CD4-positive, CD25-positive, alpha-beta regulatory T cell (primary cell): ENCODE measurements around the gene MFAP2. TPM values are rescaled to one million over a fixed set of nuclear protein-coding genes. Genes with fewer than 3 reads are reported as not detected.

ENCODE experiments used
- ATAC-seq, 2 donors: fragments of 150-1000 bp; cut with Tn5 transposase; one replicate each; pipeline ENCODE4 v1.10.0; 2021; ENCODE audit warnings: low read depth in 2 of 2, moderate number of reproducible peaks in 2 of 2, moderate library complexity in 1 of 2
- DNase-seq, 3 donors: peaks; one replicate each; pipeline versions ENCODE4 v3.0.0 to v3.0.0-alpha.2; 2012 to 2022; ENCODE audit warnings: mixed read lengths in 1 of 3
- H3K27ac ChIP-seq: one replicate; pipeline ENCODE4 v1.7.0; 2013; ENCODE audit warnings: mild to moderate bottlenecking, low read length; ENCODE audit not compliant: insufficient read depth, poor library complexity, severe bottlenecking
- H3K27me3 ChIP-seq: one replicate; pipeline ENCODE4 v1.7.0; 2013; ENCODE audit warnings: low read length; ENCODE audit not compliant: control insufficient read depth, insufficient read depth
- H3K36me3 ChIP-seq: one replicate; pipeline ENCODE4 v1.7.0; 2013; ENCODE audit warnings: mild to moderate bottlenecking, low read length, moderate library complexity; ENCODE audit not compliant: control insufficient read depth, insufficient read depth
- H3K4me1 ChIP-seq: 2 replicates; pipeline ENCODE4 v1.7.0; 2013; ENCODE audit warnings: mild to moderate bottlenecking, low read length; ENCODE audit not compliant: insufficient read depth, control insufficient read depth, poor library complexity, severe bottlenecking
- H3K4me3 ChIP-seq: one replicate; pipeline ENCODE4 v1.7.0; 2013; ENCODE audit warnings: low read depth, mild to moderate bottlenecking, low read length, moderate library complexity
- H3K9me3 ChIP-seq, 2 experiments: 1 replicate in 1 of 2; 2 replicates in 1 of 2; pipeline ENCODE4 v1.7.0; 2013; ENCODE audit warnings: low read length in 2 of 2, mild to moderate bottlenecking in 1 of 2, moderate library complexity in 1 of 2; ENCODE audit not compliant: control insufficient read depth in 2 of 2
- H3K27ac Mint-ChIP-seq, 3 donors: one replicate each; pipeline ENCODE4 v1.8.0; 2020 to 2022; ENCODE audit warnings: mild to moderate bottlenecking in 3 of 3, mixed read lengths in 3 of 3, moderate library complexity in 2 of 3
- H3K27me3 Mint-ChIP-seq: one replicate; pipeline ENCODE4 v1.8.0; 2022; ENCODE audit warnings: mild to moderate bottlenecking, mixed read lengths
- H3K36me3 Mint-ChIP-seq: one replicate; pipeline ENCODE4 v1.8.0; 2020; ENCODE audit warnings: mixed read lengths
- H3K4me1 Mint-ChIP-seq, 4 donors: one replicate each; pipeline ENCODE4 v1.8.0; 2020 to 2022; ENCODE audit warnings: mixed read lengths in 4 of 4, mild to moderate bottlenecking in 1 of 4
- H3K4me3 Mint-ChIP-seq, 4 donors: one replicate each; pipeline ENCODE4 v1.8.0; 2020 to 2022; ENCODE audit warnings: mild to moderate bottlenecking in 4 of 4, mixed read lengths in 4 of 4, moderate library complexity in 3 of 4
- H3K9me3 Mint-ChIP-seq, 7 donors: one replicate each; pipeline ENCODE4 v1.8.0; 2020 to 2022; ENCODE audit warnings: mixed read lengths in 7 of 7, mild to moderate bottlenecking in 3 of 7, moderate library complexity in 2 of 7
- polyA plus RNA-seq, 4 donors: library from polyadenylated mRNA; unstranded; fragments of 300-500 nt; fragmentation: Illumina TruSeq; gene quantifications; one replicate each; pipeline ENCODE4 v1.2.3, GENCODE V29; 2021
- total RNA-seq: library from RNA; stranded (reverse); gene quantifications from one replicate; pipeline ENCODE4 v1.2.3, GENCODE V29; 2022

Gene MFAP2
- total and polyA plus RNA-seq, 5 donors from 2014 or later = not detected

GRCh38 chr1:16971341-16972188 lies 8.9 kb downstream of the MFAP2 start:
- Mint-ChIP-seq H3K27ac (no peak overlapping the region), H3K4me3 (no peak overlapping the region), H3K9me3 (no peaks in the 10 kb centered on the region), H3K27me3 (no peaks in the 10 kb centered on the region), H3K36me3 (peaks cover 7% of the 10 kb centered on the region), H3K4me1 (no peaks in the 10 kb centered on the region)
- Histone ChIP-seq H3K4me1 (no peaks in the 10 kb centered on the region), H3K9me3 (no peaks in the 10 kb centered on the region), H3K27me3 (no peaks in the 10 kb centered on the region), H3K27ac (no peak overlapping the region), H3K4me3 (no peak overlapping the region), H3K36me3 (peaks cover 10% of the 10 kb centered on the region)
- ATAC-seq (no peak), DNase-seq (no peak)

- H3K9me3 Mint-ChIP-seq = no peaks in the 10 kb centered on the region
- H3K27ac Mint-ChIP-seq = peak overlapping the region in 1 of 3 donors; percentile 86
- H3K9me3 ChIP-seq = no peaks in the 10 kb centered on the region
- no peak overlapping the region for H3K4me3 ChIP-seq
- no peaks in the 10 kb centered on the region for H3K4me1 ChIP-seq
- DNase-seq = no peak
- H3K27me3 ChIP-seq = no peaks in the 10 kb centered on the region
- ATAC-seq = no peak
- H3K4me3 Mint-ChIP-seq = no peak overlapping the region
- peaks cover 0 to under 1% (median 0%) of the 10 kb centered on the region in 4 donors for H3K4me1 Mint-ChIP-seq
- H3K36me3 ChIP-seq = peaks cover 12% of the 10 kb centered on the region
- no peaks in the 10 kb centered on the region for H3K27me3 Mint-ChIP-seq
- peaks cover 9% of the 10 kb centered on the region for H3K36me3 Mint-ChIP-seq
- no peak overlapping the region for H3K27ac ChIP-seq
These were observed 10.1 kb downstream of the MFAP2 start for GRCh38 chr1:16970132-16970910.

DNA sequence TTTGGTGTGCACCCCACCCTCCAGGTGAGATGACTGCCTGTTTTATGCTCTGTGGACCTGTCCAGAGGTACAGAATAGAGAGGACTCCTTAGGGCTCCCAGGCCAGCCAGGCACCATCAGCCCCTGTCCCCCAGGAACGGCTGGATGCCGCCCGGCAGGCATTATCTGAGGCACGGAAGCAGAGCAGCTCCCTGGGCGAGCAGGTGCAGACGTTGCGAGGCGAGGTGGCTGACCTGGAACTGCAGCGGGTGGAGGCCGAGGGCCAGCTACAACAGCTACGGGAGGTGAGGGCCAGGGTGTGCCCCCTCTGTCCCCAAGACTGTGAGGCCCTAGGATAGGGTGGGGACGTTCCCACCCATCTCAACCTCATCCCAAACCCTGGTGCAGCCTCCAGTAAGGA lies 10.8 kb downstream of the MFAP2 start:
- no peaks in the 10 kb centered on the region for H3K27me3 ChIP-seq
- no peak overlapping the region for H3K27ac ChIP-seq
- DNase-seq = no peak
- no peak overlapping the region for H3K4me3 Mint-ChIP-seq
- no peak overlapping the region for H3K27ac Mint-ChIP-seq
- H3K4me1 Mint-ChIP-seq = peaks cover 0 to 5% (median 0%) of the 10 kb centered on the region in 4 donors
- H3K9me3 Mint-ChIP-seq = no peaks in the 10 kb centered on the region
- no peak for ATAC-seq
- peaks cover 12% of the 10 kb centered on the region for H3K36me3 ChIP-seq
- peaks cover 14% of the 10 kb centered on the region for H3K36me3 Mint-ChIP-seq
- no peaks in the 10 kb centered on the region for H3K27me3 Mint-ChIP-seq
- no peaks in the 10 kb centered on the region for H3K9me3 ChIP-seq
- no peaks in the 10 kb centered on the region for H3K4me1 ChIP-seq
- no peak overlapping the region for H3K4me3 ChIP-seq

DNA sequence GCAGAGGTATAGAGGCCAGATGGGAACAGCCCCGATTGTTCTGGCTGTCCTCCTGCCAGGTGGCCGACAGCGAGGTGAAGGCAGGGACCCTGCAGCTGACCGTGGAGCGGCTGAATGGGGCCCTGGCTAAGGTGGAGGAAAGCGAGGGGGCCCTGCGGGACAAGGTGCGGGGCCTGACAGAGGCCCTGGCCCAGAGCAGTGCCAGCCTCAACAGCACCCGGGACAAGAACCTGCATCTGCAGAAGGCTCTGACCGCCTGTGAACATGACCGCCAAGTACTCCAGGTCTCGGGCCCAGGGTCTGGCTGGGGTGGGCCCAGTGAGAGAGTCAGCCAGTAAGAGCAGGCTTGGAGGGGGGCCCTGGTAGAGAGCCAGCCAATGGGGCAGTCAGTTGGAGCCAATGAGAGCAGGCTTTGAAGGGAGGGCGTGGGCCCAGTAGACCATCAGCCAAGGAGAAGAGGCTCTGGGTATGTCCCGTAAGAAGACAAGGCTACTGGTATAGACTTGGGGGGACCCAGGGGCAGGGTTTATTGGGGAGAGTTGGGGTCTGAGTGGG lies 11.3 kb downstream of the MFAP2 start:
- H3K9me3 Mint-ChIP-seq = no peaks in the 10 kb centered on the region
- no peaks in the 10 kb centered on the region for H3K4me1 ChIP-seq
- H3K4me1 Mint-ChIP-seq = peaks cover 0 to 5% (median 0%) of the 10 kb centered on the region in 4 donors
- no peak for DNase-seq
- peaks cover 12% of the 10 kb centered on the region for H3K36me3 ChIP-seq
- ATAC-seq = no peak
- no peak overlapping the region for H3K4me3 Mint-ChIP-seq
- no peaks in the 10 kb centered on the region for H3K27me3 Mint-ChIP-seq
- H3K36me3 Mint-ChIP-seq = peaks cover 14% of the 10 kb centered on the region
- H3K27ac Mint-ChIP-seq = peak overlapping the region in 1 of 3 donors; percentile 51
- no peak overlapping the region for H3K27ac ChIP-seq
- H3K4me3 ChIP-seq = no peak overlapping the region
- H3K9me3 ChIP-seq = no peaks in the 10 kb centered on the region
- H3K27me3 ChIP-seq = no peaks in the 10 kb centered on the region

- no peaks in the 10 kb centered on the region for H3K27me3 Mint-ChIP-seq
- Histone ChIP-seq H3K27me3 (no peaks in the 10 kb centered on the region), H3K27ac (no peak overlapping the region), H3K4me1 (no peaks in the 10 kb centered on the region), H3K36me3 (peaks cover 12% of the 10 kb centered on the region), H3K9me3 (no peaks in the 10 kb centered on the region), H3K4me3 (no peak overlapping the region)
- H3K27ac Mint-ChIP-seq = peak overlapping the region in 1 of 3 donors; percentile 51
- no peak overlapping the region for H3K4me3 Mint-ChIP-seq
- H3K9me3 Mint-ChIP-seq = no peaks in the 10 kb centered on the region
- peaks cover 0 to 5% (median under 1%) of the 10 kb centered on the region in 4 donors for H3K4me1 Mint-ChIP-seq
- DNase-seq = no peak
- no peak for ATAC-seq
- H3K36me3 Mint-ChIP-seq = peaks cover 14% of the 10 kb centered on the region
These were observed 12.0 kb downstream of the MFAP2 start for GRCh38 chr1:16968372-16968771.

DNA sequence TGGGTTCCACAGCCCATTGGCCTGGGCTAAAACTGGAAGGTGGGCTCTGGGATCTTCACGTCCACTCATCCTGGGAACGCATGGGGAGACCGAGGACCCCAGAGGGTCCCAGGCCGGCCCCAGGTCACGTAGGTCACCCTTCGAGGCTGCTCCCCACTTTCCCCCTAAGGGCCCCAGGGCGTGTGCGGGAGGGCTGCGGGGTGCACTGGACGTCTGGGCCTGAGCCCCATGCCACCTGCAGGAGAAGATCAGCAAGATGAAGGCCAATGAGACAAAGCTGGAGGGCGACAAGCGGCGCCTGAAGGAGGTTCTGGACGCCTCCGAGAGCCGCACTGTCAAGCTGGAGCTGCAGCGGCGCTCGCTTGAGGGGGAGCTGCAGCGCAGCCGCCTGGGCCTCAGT lies 12.5 kb downstream of the MFAP2 start:
- peaks cover 0 to 8% (median 2%) of the 10 kb centered on the region in 4 donors for H3K4me1 Mint-ChIP-seq
- H3K4me3 Mint-ChIP-seq = no peak overlapping the region
- Histone ChIP-seq H3K4me3 (no peak overlapping the region), H3K4me1 (no peaks in the 10 kb centered on the region), H3K27me3 (no peaks in the 10 kb centered on the region), H3K27ac (no peak overlapping the region), H3K9me3 (no peaks in the 10 kb centered on the region), H3K36me3 (peaks cover 12% of the 10 kb centered on the region)
- no peaks in the 10 kb centered on the region for H3K27me3 Mint-ChIP-seq
- ATAC-seq (no peak), DNase-seq (no peak)
- peaks cover 14% of the 10 kb centered on the region for H3K36me3 Mint-ChIP-seq
- no peaks in the 10 kb centered on the region for H3K9me3 Mint-ChIP-seq
- no peak overlapping the region for H3K27ac Mint-ChIP-seq

DNA sequence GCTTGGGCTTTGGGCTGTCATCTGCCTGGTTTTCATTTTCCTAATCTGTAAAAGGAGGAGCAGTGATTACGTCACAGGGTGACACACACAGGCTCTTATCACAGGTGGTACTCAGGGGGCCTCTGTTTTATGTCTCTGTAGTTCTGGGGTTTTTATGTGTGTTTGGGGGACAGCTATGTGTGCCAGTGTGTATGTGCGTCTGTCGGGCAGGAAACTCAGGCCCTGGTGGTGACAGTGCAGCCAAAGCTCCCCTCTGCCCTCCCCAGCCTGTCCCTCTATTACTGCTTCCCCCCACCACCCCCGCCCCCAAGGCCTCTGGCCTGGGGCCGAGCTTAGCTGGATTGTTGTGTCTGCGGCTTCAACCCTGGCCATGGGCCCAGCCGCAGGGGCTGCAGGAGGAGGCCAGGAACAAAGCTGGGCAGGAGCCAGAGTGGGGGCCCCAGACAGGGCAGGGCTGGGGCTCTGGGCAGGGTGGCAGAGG lies 13.3 kb downstream of the MFAP2 start:
- Histone ChIP-seq H3K4me3 (no peak overlapping the region), H3K9me3 (no peaks in the 10 kb centered on the region), H3K27me3 (no peaks in the 10 kb centered on the region), H3K36me3 (peaks cover 12% of the 10 kb centered on the region), H3K4me1 (no peaks in the 10 kb centered on the region), H3K27ac (no peak overlapping the region)
- Mint-ChIP-seq H3K27ac (no peak overlapping the region), H3K9me3 (no peaks in the 10 kb centered on the region), H3K4me3 (no peak overlapping the region), H3K27me3 (no peaks in the 10 kb centered on the region), H3K4me1 (peaks cover 0 to 8% (median 3%) of the 10 kb centered on the region in 4 donors), H3K36me3 (peaks cover 14% of the 10 kb centered on the region)
- no peak for ATAC-seq
- no peak for DNase-seq
